Smooth muscle cell (in vitro differentiated cells): ENCODE results near the gene ZNF646. TPM values are rescaled to one million over a fixed set of nuclear protein-coding genes. Genes with fewer than 3 reads are reported as not detected.

ENCODE experiments used
- DNase-seq: peaks from one replicate; lab custom pipeline; 2025; ENCODE audit not compliant: unreplicated experiment; lab: John Stamatoyannopoulos, UW
- H2AFZ ChIP-seq: fragments of 200-600 bp; sonication (generic); 2 replicates; pipeline ENCODE4 v1.6.0; 2016; ENCODE audit warnings: antibody characterized with exemption, low read depth, mild to moderate bottlenecking
- H3F3A ChIP-seq: fragments of 200-600 bp; sonication (generic); 2 replicates; pipeline ENCODE4 v1.6.0; 2017; ENCODE audit warnings: antibody characterized with exemption, low read depth
- H3K27ac ChIP-seq: fragments of 200-600 bp; sonication (generic); 2 replicates; pipeline ENCODE4 v1.5.1; 2016; ENCODE audit warnings: low read depth, mild to moderate bottlenecking
- H3K27me3 ChIP-seq: fragments of 200-600 bp; sonication (generic); 2 replicates; pipeline ENCODE4 v1.6.1; 2016; ENCODE audit warnings: low read depth, mild to moderate bottlenecking
- H3K36me3 ChIP-seq: fragments of 200-600 bp; sonication (generic); 2 replicates; pipeline ENCODE4 v1.5.1; 2016; ENCODE audit warnings: low read depth
- H3K4me1 ChIP-seq: fragments of 200-600 bp; sonication (generic); 2 replicates; pipeline ENCODE4 v1.5.1; 2016; ENCODE audit warnings: low read depth
- H3K4me2 ChIP-seq: fragments of 200-600 bp; sonication (generic); 2 replicates; pipeline ENCODE4 v1.6.0; 2016; ENCODE audit warnings: mild to moderate bottlenecking
- H3K4me3 ChIP-seq: fragments of 200-600 bp; sonication (generic); 2 replicates; pipeline ENCODE4 v1.5.1; 2016; ENCODE audit warnings: mild to moderate bottlenecking
- H3K79me2 ChIP-seq: fragments of 200-600 bp; sonication (generic); 2 replicates; pipeline ENCODE4 v1.6.0; 2016; ENCODE audit warnings: low read depth, mild to moderate bottlenecking
- H3K9ac ChIP-seq: fragments of 200-600 bp; sonication (generic); 2 replicates; pipeline ENCODE4 v1.6.0; 2016; ENCODE audit warnings: low read depth
- H3K9me3 ChIP-seq: fragments of 200-600 bp; sonication (generic); replicated peaks from 2 replicates; pipeline ENCODE4 v1.5.1; 2016; ENCODE audit warnings: low read depth
- H4K20me1 ChIP-seq: fragments of 200-600 bp; sonication (generic); 2 replicates; pipeline ENCODE4 v1.6.0; 2016; ENCODE audit warnings: low read depth
- CTCF ChIP-seq: fragments of 200-600 bp; sonication (generic); IDR thresholded peaks from 2 replicates; pipeline ENCODE4 v1.5.1; 2017; ENCODE audit warnings: borderline replicate concordance, mild to moderate bottlenecking, antibody characterized with exemption; ENCODE audit not compliant: insufficient read depth, poor library complexity, severe bottlenecking
- WGBS: methylation state at CpG from one replicate; pipeline ENCODE4 v1.1.7; 2016; ENCODE audit warnings: low lambda C conversion rate; 5-methylcytosine and 5-hydroxymethylcytosine counted together
- polyA plus RNA-seq: library from polyadenylated mRNA; unstranded; fragments of >200 nt; fragmentation: Nextera tagmentation; extraction: Ambion mirVana; gene quantifications from 2 replicates; pipeline ENCODE4 v1.2.1, GENCODE V29; 2016
- total RNA-seq: library from RNA; depleted of rRNA; stranded (reverse); fragments of >200 nt; gene quantifications from 2 replicates; pipeline ENCODE4 v1.2.3, GENCODE V29; 2014

ZNF646 gene
- total and polyA plus RNA-seq, 2 experiments from 2014 or later = 5.7 to 7.3 TPM

- H3K36me3 ChIP-seq = no peaks in the 10 kb centered on the region
- H3K27ac ChIP-seq = no peak overlapping the region
- H3K4me3 ChIP-seq = no peak overlapping the region
- no peaks in the 10 kb centered on the region for H3K4me1 ChIP-seq
- H3K9ac ChIP-seq = no peak overlapping the region
- no peak for TF ChIP-seq CTCF
- no peak overlapping the region for H3K4me2 ChIP-seq
- H3K79me2 ChIP-seq = peaks cover 16% of the 10 kb centered on the region
- peaks cover 23% of the 10 kb centered on the region for H3F3A ChIP-seq
- no peak for DNase-seq
- H3K9me3 ChIP-seq = no peaks in the 10 kb centered on the region
- no peaks in the 10 kb centered on the region for H4K20me1 ChIP-seq
- WGBS = 96% methylated on average over 8 of the region's 8 CpGs
- no peak overlapping the region for H2AFZ ChIP-seq
- H3K27me3 ChIP-seq = no peaks in the 10 kb centered on the region
Observed at GRCh38 chr16:31114468-31114867, 40.2 kb downstream of the ZNF646 start.

GRCh38 chr16:31117384-31118222 lies 43.4 kb downstream of the ZNF646 start, which contains the start of gene KAT8:
TSS of gene KAT8 (plus strand) at chr16:31117664. CDS start at chr16:31117682, 18 bp downstream.
- Histone ChIP-seq H3K4me1 (no peaks in the 10 kb centered on the region), H2AFZ (no peak within 1 kb of the TSS), H3K79me2 (peaks cover 22% of the 10 kb centered on the region), H4K20me1 (no peaks in the 10 kb centered on the region), H3K27me3 (no peaks in the 10 kb centered on the region), H3K9ac (peak within 1 kb of the TSS; percentile 98), H3F3A (peaks cover 23% of the 10 kb centered on the region), H3K27ac (peak within 1 kb of the TSS; percentile 100), H3K9me3 (no peaks in the 10 kb centered on the region), H3K4me3 (peak within 1 kb of the TSS; percentile 73), H3K36me3 (no peaks in the 10 kb centered on the region), H3K4me2 (peak within 1 kb of the TSS; percentile 98)
- TF ChIP-seq CTCF = no peak
- WGBS = 2% methylated on average over 27 of the region's 68 CpGs
- peak; percentile 97 for DNase-seq

GRCh38 chr16:31118223-31119155 lies 44.3 kb downstream of the ZNF646 start:
- Histone ChIP-seq H3K4me1 (no peaks in the 10 kb centered on the region), H3K27ac (peak overlapping the region; percentile 100), H3K36me3 (no peaks in the 10 kb centered on the region), H3K9me3 (no peaks in the 10 kb centered on the region), H4K20me1 (no peaks in the 10 kb centered on the region), H2AFZ (no peak overlapping the region), H3K27me3 (no peaks in the 10 kb centered on the region), H3F3A (peaks cover 23% of the 10 kb centered on the region), H3K9ac (peak overlapping the region; percentile 98), H3K4me3 (peak overlapping the region; percentile 73), H3K4me2 (peak overlapping the region; percentile 98), H3K79me2 (peaks cover 22% of the 10 kb centered on the region)
- no peak for DNase-seq
- WGBS = 58% methylated on average over 9 of the region's 9 CpGs
- no peak for TF ChIP-seq CTCF
